Neural cell (in vitro differentiated cells): Measurements from ENCODE around the gene CDH16.

Experiments
- CTCF ChIP-seq: fragments of 450-650 bp; IDR thresholded peaks from 2 replicates; pipeline ENCODE4 v1.5.1; 2014; ENCODE audit warnings: antibody characterized with exemption, mild to moderate bottlenecking, moderate library complexity; ENCODE audit not compliant: poor library complexity, severe bottlenecking
- EZH2 ChIP-seq: fragments of 200-600, 300-800 bp; shearing (Covaris generic), sonication (generic); IDR thresholded peaks from 2 replicates; pipeline ENCODE4 v1.6.1; 2014; ENCODE audit warnings: antibody characterized with exemption, low read length, borderline replicate concordance, mild to moderate bottlenecking; ENCODE audit not compliant: insufficient read depth, poor library complexity, severe bottlenecking

DNA sequence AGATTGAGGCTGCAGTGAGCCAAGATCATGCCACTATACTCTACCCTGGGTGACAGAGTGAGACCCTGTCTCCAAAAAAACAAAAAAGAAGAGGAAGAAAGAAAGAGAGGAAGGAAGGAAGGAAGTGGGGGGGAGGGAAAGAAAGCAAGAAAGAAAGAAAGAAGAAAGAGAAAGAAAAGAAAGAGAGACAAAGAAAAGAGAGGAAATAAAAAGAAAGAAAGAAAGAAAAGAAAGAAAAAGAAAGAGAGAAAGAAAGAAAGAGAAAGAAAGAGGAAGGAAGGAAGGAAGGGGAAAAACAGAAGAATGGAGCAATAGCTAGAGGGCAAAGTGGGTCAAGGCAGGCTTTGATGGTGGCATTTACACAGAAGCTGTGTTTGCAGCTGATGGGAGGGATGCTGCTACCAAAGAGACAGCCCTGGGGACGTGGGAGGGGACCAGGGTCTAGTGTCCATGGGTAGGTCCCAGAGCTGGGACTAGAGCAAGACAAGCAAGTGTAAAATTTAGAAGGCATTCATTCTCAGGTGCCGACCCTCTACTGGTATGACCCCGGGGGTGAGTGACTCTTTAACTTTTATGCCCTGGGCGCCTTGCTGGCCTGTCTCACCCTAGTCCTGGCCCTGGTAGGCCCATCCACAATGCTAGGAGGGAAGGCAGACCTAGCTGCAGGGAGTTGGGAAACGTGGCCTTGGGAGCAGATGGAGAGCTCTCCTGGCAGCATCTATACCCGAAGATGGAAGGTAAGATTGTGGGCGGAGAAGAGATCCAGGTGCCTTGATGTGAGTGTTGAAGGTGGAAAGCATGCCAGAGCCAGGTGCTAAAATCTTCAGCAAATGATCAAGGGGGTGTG is 40.4 kb upstream of the CDH16 start:
- no peak for TF ChIP-seq CTCF
- no peak for TF ChIP-seq EZH2
